Type B pancreatic cell (in vitro differentiated cells): ENCODE data around the gene DBET. TPM values are rescaled to one million over a fixed set of nuclear protein-coding genes. Genes with fewer than 3 reads are reported as not detected.
"Not testable (repeated sequence)": the region's sequence is repeated elsewhere in the genome, so short reads cannot be mapped to it uniquely, and the experiment has no call there.

Experiments
- DNase-seq: peaks from one replicate; pipeline ENCODE4 v3.0.0; 2021; ENCODE audit warnings: mixed read lengths; ENCODE audit not compliant: unreplicated experiment; ENCODE audit errors: extremely low spot score
- H3K27ac Mint-ChIP-seq: 2 replicates; pipeline ENCODE4 v1.8.0; 2021; ENCODE audit warnings: mild to moderate bottlenecking, mixed read lengths
- H3K27me3 Mint-ChIP-seq: 2 replicates; pipeline ENCODE4 v1.8.0; 2021; ENCODE audit warnings: mixed read lengths
- H3K36me3 Mint-ChIP-seq: 2 replicates; pipeline ENCODE4 v1.8.0; 2021; ENCODE audit warnings: mixed read lengths
- H3K4me1 Mint-ChIP-seq: one replicate; pipeline ENCODE4 v1.8.0; 2021; ENCODE audit warnings: mixed read lengths; ENCODE audit not compliant: unreplicated experiment
- H3K4me3 Mint-ChIP-seq: 2 replicates; pipeline ENCODE4 v1.8.0; 2021; ENCODE audit warnings: mild to moderate bottlenecking, mixed read lengths
- H3K9me3 Mint-ChIP-seq: 2 replicates; pipeline ENCODE4 v1.8.0; 2021; ENCODE audit warnings: mixed read lengths
- long read RNA-seq: library from polyadenylated mRNA; unstranded; transcript quantifications from one replicate; pipeline ENCODE4 v2.0.0, GENCODE V29; 2020
- total RNA-seq: library from RNA; stranded (reverse); gene quantifications from 2 replicates; pipeline ENCODE4 v1.2.1, GENCODE V29; 2021; ENCODE audit warnings: low replicate concordance
- TF ChIP-seq, protein P1 (sequence below): fragments of 200-600 bp; sonication (generic); conservative IDR thresholded peaks from 2 replicates; pipeline ENCODE4 v1.5.0; 2021; ENCODE audit warnings: antibody characterized with exemption, mild to moderate bottlenecking

The DBET gene
- not detected in 2 replicates for total RNA-seq
- long read RNA-seq: 0 reads

DNA sequence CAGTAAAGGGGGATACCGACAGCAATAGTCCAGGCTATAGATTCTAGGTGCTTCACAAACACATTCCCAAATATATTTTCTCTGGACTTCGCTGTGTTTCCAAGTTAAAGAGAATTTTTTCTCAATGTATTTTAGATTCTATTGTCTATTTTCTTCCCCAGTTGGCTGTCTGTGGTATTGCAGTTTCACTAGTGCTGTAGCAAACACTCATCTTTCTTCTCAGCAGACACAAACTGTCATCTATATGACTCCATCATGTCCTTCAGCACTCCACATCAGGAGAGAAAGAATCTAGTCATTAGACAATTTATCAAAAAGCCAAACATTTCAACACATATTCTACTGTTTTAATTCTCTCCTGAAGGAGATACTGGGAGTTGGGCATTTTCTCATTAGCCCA lies at the start of gene DBET:
TSS of gene DBET (plus strand) at position 161 of the 400 bp plus-strand sequence.
- not testable (repeated sequence) for H3K27ac Mint-ChIP-seq, H3K4me1 Mint-ChIP-seq, H3K9me3 Mint-ChIP-seq, DNase-seq, H3K4me3 Mint-ChIP-seq, H3K36me3 Mint-ChIP-seq, H3K27me3 Mint-ChIP-seq

DNA sequence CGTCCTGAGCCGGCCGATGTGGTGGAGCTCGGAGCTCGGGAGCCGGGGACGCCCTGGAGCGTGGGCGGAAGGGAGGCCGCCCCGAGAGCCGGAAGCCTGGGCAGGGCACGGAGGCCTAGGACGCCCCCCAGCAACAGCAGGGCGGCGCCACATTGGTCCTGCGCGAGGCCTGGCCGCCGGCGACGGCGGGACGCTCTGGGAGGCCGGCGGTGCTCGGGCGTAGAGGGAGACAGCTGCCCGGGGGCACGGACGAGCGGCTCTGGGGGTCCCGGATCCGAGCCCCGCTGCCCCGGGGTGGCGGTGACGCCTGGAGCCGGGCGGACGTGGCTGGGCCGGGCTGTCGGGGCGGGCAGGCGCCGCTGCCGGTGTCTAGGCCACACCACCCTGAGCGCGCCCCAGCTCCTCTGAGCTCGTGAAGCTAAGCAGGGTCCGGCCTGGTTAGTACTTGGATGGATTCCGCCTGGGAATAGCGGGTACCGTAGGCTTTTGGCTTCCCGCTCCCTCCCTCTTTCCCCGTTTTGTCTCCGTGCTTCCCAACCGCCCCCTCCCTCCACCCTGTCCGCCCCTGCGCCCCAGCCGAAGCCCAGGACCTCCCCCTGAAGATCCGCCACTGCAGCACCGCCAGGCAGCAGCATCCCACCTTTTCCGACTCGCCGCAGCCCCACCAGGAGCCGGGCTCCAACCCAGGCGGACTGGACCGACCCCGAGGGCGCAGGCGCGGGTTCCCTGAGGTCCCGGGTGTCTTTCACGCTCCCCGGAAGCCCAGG lies 49.3 kb upstream of the DBET start:
- Mint-ChIP-seq H3K27ac (no peak overlapping the region), H3K4me1 (no peaks in the 10 kb centered on the region), H3K9me3 (no peaks in the 10 kb centered on the region), H3K4me3 (no peak overlapping the region), H3K36me3 (no peaks in the 10 kb centered on the region), H3K27me3 (no peaks in the 10 kb centered on the region)
- TF ChIP-seq, protein P1, sequence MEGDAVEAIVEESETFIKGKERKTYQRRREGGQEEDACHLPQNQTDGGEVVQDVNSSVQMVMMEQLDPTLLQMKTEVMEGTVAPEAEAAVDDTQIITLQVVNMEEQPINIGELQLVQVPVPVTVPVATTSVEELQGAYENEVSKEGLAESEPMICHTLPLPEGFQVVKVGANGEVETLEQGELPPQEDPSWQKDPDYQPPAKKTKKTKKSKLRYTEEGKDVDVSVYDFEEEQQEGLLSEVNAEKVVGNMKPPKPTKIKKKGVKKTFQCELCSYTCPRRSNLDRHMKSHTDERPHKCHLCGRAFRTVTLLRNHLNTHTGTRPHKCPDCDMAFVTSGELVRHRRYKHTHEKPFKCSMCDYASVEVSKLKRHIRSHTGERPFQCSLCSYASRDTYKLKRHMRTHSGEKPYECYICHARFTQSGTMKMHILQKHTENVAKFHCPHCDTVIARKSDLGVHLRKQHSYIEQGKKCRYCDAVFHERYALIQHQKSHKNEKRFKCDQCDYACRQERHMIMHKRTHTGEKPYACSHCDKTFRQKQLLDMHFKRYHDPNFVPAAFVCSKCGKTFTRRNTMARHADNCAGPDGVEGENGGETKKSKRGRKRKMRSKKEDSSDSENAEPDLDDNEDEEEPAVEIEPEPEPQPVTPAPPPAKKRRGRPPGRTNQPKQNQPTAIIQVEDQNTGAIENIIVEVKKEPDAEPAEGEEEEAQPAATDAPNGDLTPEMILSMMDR: no peak
- DNase-seq: no peak

DNA sequence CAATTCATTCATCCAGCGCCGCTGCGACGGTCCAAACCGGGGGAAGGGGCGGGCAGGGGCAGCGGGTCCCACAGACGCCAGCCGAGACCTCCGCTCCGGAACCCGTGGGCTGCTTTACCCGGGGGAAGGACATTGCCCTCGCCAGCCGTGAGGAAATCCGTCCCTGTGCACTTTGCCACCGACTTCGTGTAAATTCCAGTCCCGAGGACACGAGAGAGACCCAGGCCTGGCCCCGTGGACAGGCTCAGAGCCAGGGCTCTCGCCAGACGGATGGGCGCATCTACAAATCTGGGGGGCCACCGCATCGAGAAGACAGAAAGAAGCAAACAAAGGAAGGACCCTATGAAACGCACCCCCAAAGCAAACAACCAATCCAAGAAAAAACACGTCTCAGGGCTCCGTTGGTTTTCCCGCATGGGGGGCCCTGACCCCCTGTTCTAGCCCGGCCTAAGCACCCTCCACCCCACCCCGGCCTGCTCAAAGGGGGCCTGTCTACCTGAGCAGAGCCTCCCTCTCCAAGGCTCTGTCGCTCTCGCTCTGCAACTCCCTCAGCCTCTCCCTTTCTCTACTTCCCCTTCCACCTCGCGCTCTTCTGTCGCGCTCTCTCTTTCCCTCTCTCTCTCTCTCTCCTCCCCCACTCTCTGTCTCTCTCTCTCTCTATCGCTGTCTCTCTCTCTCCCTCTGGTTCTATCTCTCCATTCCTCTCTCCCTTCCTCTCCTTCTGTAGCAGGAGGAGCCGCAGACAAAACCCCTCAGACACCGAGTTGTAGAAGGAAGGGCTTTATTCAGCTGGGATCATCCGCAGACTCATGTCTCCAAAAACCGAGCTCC lies 48.5 kb upstream of the DBET start:
- H3K4me1 Mint-ChIP-seq: no peaks in the 10 kb centered on the region
- H3K4me3 Mint-ChIP-seq: no peak overlapping the region
- TF ChIP-seq, protein P1: no peak
- no peak for DNase-seq
- no peaks in the 10 kb centered on the region for H3K9me3 Mint-ChIP-seq
- no peaks in the 10 kb centered on the region for H3K36me3 Mint-ChIP-seq
- no peaks in the 10 kb centered on the region for H3K27me3 Mint-ChIP-seq
- no peak overlapping the region for H3K27ac Mint-ChIP-seq

DNA sequence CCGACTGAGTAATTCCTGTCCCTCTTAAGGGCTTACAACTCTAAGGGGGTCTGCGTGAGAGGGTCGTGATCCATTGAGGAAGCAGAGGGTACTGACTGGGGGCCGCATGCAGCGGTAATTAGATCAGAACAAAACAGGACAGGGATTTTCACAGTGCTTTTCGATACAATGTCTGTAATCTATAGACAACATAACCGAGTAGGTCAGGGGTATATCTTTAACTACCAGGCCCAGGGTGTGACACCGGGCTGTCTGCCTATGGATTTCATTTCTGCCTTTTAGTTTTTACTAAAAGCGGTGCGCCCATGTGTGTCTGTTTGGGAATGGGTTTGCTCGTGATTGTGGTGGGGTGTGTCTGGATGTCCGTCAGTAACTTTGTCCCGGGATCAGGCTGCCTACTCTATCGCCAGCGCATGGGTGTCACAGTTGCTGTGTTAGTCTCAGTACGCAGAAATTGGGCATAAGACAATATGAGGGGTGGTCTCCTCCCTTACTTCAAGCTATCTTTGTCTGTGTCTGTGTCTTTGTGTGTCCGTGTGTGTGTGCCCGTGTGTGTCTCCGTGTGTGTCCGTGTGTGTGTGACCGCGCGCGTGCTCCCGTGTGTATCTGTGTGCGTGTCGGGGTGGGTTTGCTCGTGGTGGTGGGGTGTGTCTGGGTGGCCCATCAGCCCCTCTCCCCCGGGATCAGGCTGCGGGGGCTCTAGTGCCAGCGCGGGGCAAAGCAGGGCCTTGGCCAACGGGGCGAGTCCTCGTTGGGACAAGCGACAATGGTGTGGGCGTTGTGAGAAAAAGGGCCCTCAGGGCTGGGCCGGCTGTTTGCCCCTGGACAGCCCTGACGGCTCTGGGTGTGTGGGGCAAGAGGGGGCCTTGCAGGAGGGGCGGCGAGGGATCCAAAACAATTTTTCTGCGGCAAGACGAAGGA lies 47.7 kb upstream of the DBET start:
- Mint-ChIP-seq H3K27ac (no peak overlapping the region), H3K4me3 (no peak overlapping the region), H3K36me3 (no peaks in the 10 kb centered on the region), H3K4me1 (no peaks in the 10 kb centered on the region), H3K9me3 (no peaks in the 10 kb centered on the region), H3K27me3 (no peaks in the 10 kb centered on the region)
- no peak for DNase-seq
- TF ChIP-seq, protein P1: no peak

DNA sequence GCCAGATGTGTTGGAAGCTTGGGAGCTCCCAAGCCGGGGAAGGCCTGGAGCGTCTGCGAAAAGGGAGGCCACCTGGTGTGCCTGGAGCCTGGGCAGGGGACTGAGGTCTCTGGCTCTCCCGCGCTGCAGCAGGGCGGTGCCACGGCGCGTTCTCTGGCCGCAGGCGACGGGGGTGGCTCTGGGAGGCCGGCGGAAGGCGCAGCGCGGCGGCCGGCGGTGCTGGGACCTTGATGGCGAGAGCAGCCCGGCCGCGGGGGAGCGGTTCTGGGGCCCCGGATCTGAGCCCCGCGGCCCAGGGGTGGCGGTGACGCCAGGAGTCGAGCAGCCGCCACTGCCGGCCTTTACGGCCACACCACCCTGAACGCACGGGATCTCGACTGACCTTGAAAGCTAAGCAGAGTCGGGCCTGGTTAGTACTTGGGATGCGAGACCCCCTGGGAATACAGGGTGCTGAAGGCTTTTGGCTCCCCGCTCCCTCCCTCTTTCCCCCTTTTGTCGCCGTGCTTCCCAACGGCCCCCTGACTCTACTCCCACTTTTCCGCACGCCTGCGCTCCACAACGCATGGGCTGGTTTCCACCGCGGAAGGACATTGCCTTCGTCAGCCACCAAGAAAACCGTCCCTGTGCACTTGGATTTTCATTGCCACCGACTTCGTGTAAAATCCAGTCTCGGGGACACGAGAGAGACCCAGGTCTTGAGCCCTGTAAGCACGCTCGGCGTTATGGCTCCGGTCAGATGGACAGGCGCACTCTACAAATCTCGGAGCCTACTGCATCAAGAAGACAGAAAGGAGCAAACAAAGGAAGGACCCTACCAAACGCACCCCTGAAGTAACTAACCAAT lies 46.7 kb upstream of the DBET start:
- TF ChIP-seq, protein P1: no peak
- no peak overlapping the region for H3K27ac Mint-ChIP-seq
- H3K36me3 Mint-ChIP-seq: no peaks in the 10 kb centered on the region
- H3K27me3 Mint-ChIP-seq: no peaks in the 10 kb centered on the region
- DNase-seq: no peak
- H3K9me3 Mint-ChIP-seq: no peaks in the 10 kb centered on the region
- no peaks in the 10 kb centered on the region for H3K4me1 Mint-ChIP-seq
- H3K4me3 Mint-ChIP-seq: no peak overlapping the region
